DMS79 (cell line): ENCODE data around the gene FXYD7.
"Not testable (repeated sequence)": the region's sequence is repeated elsewhere in the genome, so short reads cannot be mapped to it uniquely, and the experiment has no call there.

Experiments used
- DNase-seq: peaks from one replicate; lab custom pipeline; 2025; lab: John Stamatoyannopoulos, UW

The FXYD7 gene

GRCh38 chr19:35165200-35166058 lies 22.4 kb downstream of the FXYD7 start:
- DNase-seq: no peak

GRCh38 chr19:35166100-35167063 lies 23.3 kb downstream of the FXYD7 start:
- DNase-seq: no peak

- no peak for DNase-seq
Observed at GRCh38 chr19:35167251-35168119, 24.4 kb downstream of the FXYD7 start.

DNA sequence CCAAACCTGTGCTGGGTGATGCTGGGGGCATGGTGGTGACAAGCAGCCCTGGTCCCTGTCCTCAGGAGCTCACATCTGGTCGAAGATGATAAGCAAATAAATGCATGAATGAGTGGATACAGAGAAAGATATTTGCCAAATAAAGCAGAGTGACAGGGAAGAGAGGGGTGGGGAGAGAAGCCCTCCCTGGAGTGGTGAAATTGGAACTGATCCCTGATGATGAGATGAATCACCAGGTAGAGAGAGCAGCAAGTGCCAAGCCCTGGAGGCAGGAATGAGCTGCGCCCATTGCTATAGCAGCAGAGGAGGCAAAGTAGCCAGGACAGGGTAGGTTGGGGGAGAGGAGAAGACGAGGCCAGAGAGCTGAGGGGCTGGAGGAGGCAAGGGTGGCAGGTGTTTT lies 25.1 kb downstream of the FXYD7 start:
- no peak for DNase-seq

DNA sequence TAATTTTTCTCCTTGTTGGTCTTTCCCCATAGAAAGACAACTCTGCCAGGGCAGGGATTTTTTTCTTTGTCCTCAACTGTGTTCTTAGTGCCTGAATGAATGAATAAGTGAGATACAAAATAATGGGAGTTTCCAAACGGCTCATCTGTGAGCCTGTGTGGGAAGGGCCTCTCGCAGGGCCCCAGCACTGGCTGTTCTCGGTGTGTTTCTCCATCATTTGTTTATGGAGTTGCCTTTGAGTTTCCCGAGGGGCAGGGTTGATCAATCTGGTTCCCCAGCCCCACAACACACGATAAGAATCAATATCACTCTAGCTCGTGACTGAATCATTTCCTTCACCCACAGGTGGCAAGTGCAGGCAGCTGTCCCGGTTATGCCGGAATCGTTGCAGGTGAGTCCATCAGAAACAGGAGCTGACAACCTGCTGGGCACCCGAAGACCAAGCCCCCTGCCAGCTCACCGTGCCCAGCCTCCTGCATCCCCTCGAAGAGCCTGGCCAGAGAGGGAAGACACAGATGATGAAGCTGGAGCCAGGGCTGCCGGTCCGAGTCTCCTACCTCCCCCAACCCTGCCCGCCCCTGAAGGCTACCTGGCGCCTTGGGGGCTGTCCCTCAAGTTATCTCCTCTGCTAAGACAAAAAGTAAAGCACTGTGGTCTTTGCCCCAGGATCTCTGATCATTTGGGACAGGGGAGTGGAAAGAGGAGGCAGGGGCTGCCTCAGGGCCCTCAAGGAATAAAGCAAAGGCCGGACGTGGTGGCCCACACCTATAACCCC lies 26.4 kb downstream of the FXYD7 start:
- no peak for DNase-seq

- no peak for DNase-seq
Observed at GRCh38 chr19:35170359-35171061, 27.5 kb downstream of the FXYD7 start.

DNA sequence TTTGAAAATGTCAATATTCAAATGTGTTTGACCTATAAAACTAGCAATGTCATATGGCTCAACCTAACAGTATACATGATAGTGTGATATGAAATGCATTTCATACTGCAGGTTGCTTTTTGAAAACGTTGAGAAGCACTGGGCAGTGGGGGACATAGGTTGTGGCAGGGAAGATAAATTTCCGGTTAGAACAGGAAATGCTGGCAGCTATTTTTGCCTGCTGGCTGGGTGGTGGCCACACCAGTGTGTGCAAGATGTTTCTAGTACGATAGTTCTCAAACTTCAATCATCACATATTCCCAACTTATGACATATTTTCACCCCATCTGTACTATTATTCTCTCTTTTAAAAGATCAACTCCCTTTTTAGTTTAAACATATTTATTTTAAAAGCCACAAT lies 28.7 kb downstream of the FXYD7 start:
- DNase-seq: no peak

DNA sequence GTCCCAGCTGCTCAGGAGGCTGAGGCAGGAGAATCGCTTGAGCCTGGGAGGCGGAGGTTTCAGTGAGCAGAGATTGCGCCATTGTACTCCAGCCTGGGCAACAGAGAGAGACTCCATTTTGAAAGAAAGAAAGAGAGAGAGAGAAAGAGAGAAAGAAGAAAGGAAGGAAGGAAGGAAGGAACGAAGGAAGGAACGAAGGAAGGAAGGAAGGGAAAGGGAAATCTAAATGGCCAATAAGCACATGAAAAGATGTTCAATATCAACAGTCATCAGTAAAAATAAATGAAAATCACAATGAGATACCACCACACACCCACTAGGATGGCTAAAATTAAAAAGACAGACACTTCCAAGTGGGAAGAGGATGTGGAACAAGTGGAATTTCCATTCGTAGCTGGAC lies 31.2 kb downstream of the FXYD7 start:
- no peak for DNase-seq

- DNase-seq: no peak
Observed at GRCh38 chr19:35176181-35176570, 33.1 kb downstream of the FXYD7 start.

DNA sequence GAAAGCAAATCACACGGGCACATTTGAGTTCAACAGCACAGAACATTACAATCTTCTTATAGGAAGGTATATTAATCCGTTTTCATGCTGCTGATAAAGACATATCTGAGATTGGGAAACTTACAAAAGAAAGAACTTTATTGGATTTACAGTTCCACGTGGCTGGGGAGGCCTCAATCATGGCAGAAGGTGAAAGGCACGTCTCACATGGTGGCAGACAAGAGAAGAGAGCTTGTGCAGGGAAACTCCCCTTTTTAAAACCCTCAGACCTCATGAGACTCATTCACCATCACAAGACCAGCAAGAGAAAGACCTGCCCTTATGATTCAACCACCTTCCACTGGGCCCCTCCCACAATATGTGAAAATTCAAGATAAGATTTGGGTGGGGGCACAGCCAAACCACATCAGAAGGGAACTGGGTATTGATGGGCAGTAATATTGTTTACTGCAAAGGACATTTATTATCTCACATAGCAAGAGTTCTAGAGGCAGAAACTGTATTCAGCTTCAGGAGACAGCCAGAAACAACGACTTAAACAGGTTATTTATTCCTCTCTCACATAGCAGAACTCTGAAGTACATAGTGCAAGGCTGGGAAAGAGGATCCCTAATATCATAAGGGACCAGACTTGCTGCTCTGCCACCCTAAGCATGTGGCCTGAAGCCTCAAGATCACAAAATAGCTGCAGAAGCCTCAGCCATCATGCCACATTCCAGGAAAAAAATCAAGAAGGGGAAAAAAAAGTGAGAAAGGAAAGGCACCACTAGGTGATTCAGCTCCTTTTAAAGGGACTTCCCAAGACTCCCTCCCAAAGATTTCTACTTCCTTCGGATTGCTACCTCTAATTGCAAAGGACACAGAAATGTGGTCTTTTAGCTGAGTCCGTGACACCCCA lies 34.6 kb downstream of the FXYD7 start:
- DNase-seq: no peak

GRCh38 chr19:35178701-35179100 lies 35.6 kb downstream of the FXYD7 start:
- DNase-seq: no peak

GRCh38 chr19:35179830-35180229 lies 36.8 kb downstream of the FXYD7 start:
- no peak for DNase-seq

DNA sequence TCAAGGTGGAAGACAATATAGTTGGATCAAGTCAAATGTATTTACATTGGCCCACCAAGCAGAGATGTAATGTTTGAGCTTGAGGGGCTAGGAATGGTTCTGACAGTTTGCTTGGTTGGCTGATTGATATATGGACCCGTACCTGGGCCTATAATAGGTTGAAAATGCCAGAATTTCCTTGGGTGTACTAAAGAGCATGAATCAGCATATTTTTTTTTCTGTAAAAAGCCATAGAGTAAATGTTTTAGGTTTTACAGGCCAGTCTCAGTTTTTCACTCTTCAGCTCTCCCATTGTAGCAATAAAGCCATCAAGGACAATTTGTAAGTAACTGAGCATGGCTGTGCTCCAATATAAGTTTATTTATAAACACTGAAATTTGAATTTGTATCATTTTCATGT lies 38.3 kb downstream of the FXYD7 start:
- DNase-seq: no peak

- no peak for DNase-seq
Observed at GRCh38 chr19:35184267-35184666, 41.2 kb downstream of the FXYD7 start.

GRCh38 chr19:35184884-35185283 lies 41.8 kb downstream of the FXYD7 start:
- DNase-seq: no peak

- DNase-seq: no peak
Observed at GRCh38 chr19:35194012-35194984, 51.2 kb downstream of the FXYD7 start.

GRCh38 chr19:35195830-35196229 lies 52.8 kb downstream of the FXYD7 start:
- no peak for DNase-seq

DNA sequence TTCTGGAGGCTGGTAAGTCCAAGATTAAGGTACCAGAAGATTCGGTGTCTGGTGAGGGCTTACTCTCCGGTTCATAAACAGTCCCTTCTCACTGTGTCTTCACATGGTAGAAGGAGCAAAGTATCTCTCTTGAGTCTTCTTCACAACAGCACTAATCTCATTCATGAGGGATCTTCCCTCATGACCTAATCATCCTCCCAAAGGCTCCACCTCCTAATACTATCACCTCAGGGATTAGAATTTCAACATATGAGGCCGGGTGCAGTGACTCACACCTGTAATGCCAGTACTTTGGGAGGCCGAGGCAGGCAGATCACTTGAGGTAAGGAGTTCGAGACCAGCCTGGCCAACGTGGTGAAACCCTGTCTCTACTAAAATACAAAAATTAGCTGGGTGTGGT lies 53.8 kb downstream of the FXYD7 start:
- not testable (repeated sequence) for DNase-seq
